Adrenal gland (tissue), 12 donors: ENCODE measurements around the gene CFAP73. TPM values are rescaled to one million over a fixed set of nuclear protein-coding genes. Genes with fewer than 3 reads are reported as not detected.

Experiments
- DNase-seq, 7 donors: peaks; one replicate each; pipeline ENCODE4 v3.0.0-alpha.2; 2019 to 2020
- H3K27ac ChIP-seq, 5 donors: fragments of 200-600 bp; sonication (generic) in 4 of 5; 1 replicate in 3 of 5; 2 replicates in 2 of 5; pipeline versions ENCODE4 v1.5.1 to v1.8.0; 2016 to 2020; ENCODE audit warnings: mild to moderate bottlenecking in 1 of 5
- H3K27me3 ChIP-seq: fragments of 200-600 bp; 2 replicates; pipeline ENCODE4 v1.8.0; 2021
- H3K36me3 ChIP-seq, 2 donors: fragments of 200-600 bp; replicated peaks in 1 of 2; 1 replicate in 1 of 2; 2 replicates in 1 of 2; pipeline versions ENCODE4 v1.5.1 to v1.8.0; 2018 to 2022
- H3K4me1 ChIP-seq, 2 donors: fragments of 200-600 bp; replicated peaks in 1 of 2; 1 replicate in 1 of 2; 2 replicates in 1 of 2; pipeline versions ENCODE4 v1.5.1 to v1.8.0; 2018 to 2021
- H3K4me3 ChIP-seq, 4 donors: fragments of 200-600 bp; sonication (generic) in 3 of 4; one replicate each; pipeline ENCODE4 v1.5.1; 2016 to 2018
- H3K9me3 ChIP-seq, 3 donors: fragments of 200-600 bp; sonication (generic) in 1 of 3; replicated peaks in 1 of 3; 1 replicate in 2 of 3; 2 replicates in 1 of 3; pipeline versions ENCODE4 v1.5.1 to v1.8.0; 2016 to 2021
- CTCF ChIP-seq, 6 experiments: fragments of 450-650 bp in 4 of 6; fragments of 200-600 bp in 2 of 6; sonication (generic) in 1 of 6; IDR thresholded peaks; 1 replicate in 5 of 6; 2 replicates in 1 of 6; pipeline versions ENCODE4 v1.5.1 to v1.8.0; 2016 to 2021; ENCODE audit warnings: antibody characterized with exemption in 6 of 6, mild to moderate bottlenecking in 2 of 6, moderate library complexity in 1 of 6
- POLR2A ChIP-seq, 2 donors: fragments of 450-650 bp; IDR thresholded peaks; one replicate each; pipeline ENCODE4 v1.6.1; 2017; ENCODE audit warnings: antibody characterized with exemption in 2 of 2, mild to moderate bottlenecking in 2 of 2, moderate library complexity in 1 of 2
- WGBS, 4 donors: extraction: QIAGEN DNeasy Blood & Tissue Kit in 2 of 4; methylation state at CpG; one replicate each; pipeline versions ENCODE4 v1.1.5 to v1.1.7; 2013 to 2017; 5-methylcytosine and 5-hydroxymethylcytosine counted together
- intact Hi-C, 2 donors: fragments of 100-400 bp; cut with DNase I; formaldehyde crosslinking; loops; one replicate each; pipeline versions ENCODE4 v1.14.1 to v1.15.0; 2022 to 2023
- polyA plus RNA-seq, 3 donors: library from polyadenylated mRNA; stranded (reverse); fragments of 200-250 nt in 2 of 3; fragments of 350-450 nt in 1 of 3; fragmentation: Illumina TruSeq in 1 of 3; extraction: RNeasy Lipid Tissue Mini Kit (QIAGEN cat#74804) in 1 of 3; gene quantifications; one replicate each; pipeline ENCODE4 v1.2.3, GENCODE V29; 2013 to 2014
- total RNA-seq, 9 donors: library from RNA; depleted of rRNA in 4 of 9; stranded (reverse); fragments of >200 nt in 4 of 9; fragments of 120-200 nt in 1 of 9; fragmentation: NEBNext Ultra II Directional in 1 of 9; extraction: Animal tissue kit (Norgen Biotek cat#: 25700) in 1 of 9; gene quantifications; one replicate each; pipeline versions ENCODE4 v1.1.0 to v1.2.4, GENCODE V29; 2013 to 2023
- donor health status: healthy with polysubstance abuse.
- donor health status: Bipolar disorder and iron deficiency.
- donor health status: DM: yes; HTN: yes; CAD: no.
- donor health status: DM: no; HTN: no; CAD: no.
- donor health status: DM: no; HTN: no; CAD: no.
- donor health status: DM: yes; HTN: yes; CAD: no.

Gene CFAP73
- total and polyA plus RNA-seq, 12 donors = 0.14 to 0.57 (median 0.24) TPM; not detected in 7

- no peaks in the 10 kb centered on the region for H3K9me3 ChIP-seq
- peaks cover 16 to 35% of the 10 kb centered on the region in 2 donors for H3K4me1 ChIP-seq
- intact Hi-C loops = loop anchor here in 1 of 2 donors (10.0 kb wide), 1 partner anchor 239 kb away; the partner anchor contains the start of gene SDSL
- TF ChIP-seq POLR2A (IDR thresholded peaks at IDR 0.05) = peak; percentile 51 to 63
- peak in 1 of 6 experiments; percentile 12 for TF ChIP-seq CTCF (IDR thresholded peaks at IDR 0.05)
- 0 to 1% (median 0%) methylated on average over 12 to 89 of the region's 89 CpGs for WGBS, 4 donors
- peaks cover 0 to 14% of the 10 kb centered on the region in 2 donors for H3K36me3 ChIP-seq
- H3K4me3 ChIP-seq = peak within 1 kb of the TSS; percentile 30 to 95 (median 64)
- no peaks in the 10 kb centered on the region for H3K27me3 ChIP-seq
- peak within 1 kb of the TSS; percentile 69 to 98 (median 90) for H3K27ac ChIP-seq
- DNase-seq = peak; percentile 77 to 88 (median 85)
These were observed 35.9 kb downstream of the CFAP73 start, which contains the start of the genes DDX54 and RITA1 for GRCh38 chr12:113185180-113186032. Gene DDX54, minus strand, starts transcription at chr12:113185478. Its CDS starts 27 bp downstream, at chr12:113185451. Gene RITA1, plus strand, starts transcription at chr12:113185721. Its CDS starts 1,026 bp downstream, at chr12:113186747.

- H3K27ac ChIP-seq = peak overlapping the region in 4 of 5 donors; percentile 88 to 98 (median 94)
- intact Hi-C loops = loop anchor here in 1 of 2 donors (10.0 kb wide), 1 partner anchor 239 kb away; the partner anchor contains the start of gene SDSL
- no peaks in the 10 kb centered on the region for H3K27me3 ChIP-seq
- DNase-seq = peak in 3 of 7 donors; percentile 44 to 70 (median 64)
- peaks cover 0 to 8% of the 10 kb centered on the region in 2 donors for H3K36me3 ChIP-seq
- H3K4me1 ChIP-seq = peaks cover 16 to 35% of the 10 kb centered on the region in 2 donors
- H3K9me3 ChIP-seq = no peaks in the 10 kb centered on the region
- peak overlapping the region; percentile 30 to 95 (median 64) for H3K4me3 ChIP-seq
- TF ChIP-seq POLR2A (IDR thresholded peaks at IDR 0.05) = no peak
- no peak for TF ChIP-seq CTCF (IDR thresholded peaks at IDR 0.05)
- WGBS, 4 donors = 5 to 10% (median 7%) methylated on average over 9 to 11 of the region's 11 CpGs
These were observed 36.5 kb downstream of the CFAP73 start for GRCh38 chr12:113186033-113186365.

- Histone ChIP-seq H3K27ac (peak overlapping the region in 4 of 5 donors; percentile 26 to 98 (median 94)), H3K4me3 (peak overlapping the region in 1 of 4 donors; percentile 68), H3K4me1 (peaks cover 16 to 35% of the 10 kb centered on the region in 2 donors), H3K27me3 (no peaks in the 10 kb centered on the region), H3K9me3 (no peaks in the 10 kb centered on the region), H3K36me3 (peaks cover 0 to 14% of the 10 kb centered on the region in 2 donors)
- intact Hi-C loops = loop anchor here in 1 of 2 donors (10.0 kb wide), 1 partner anchor 238 kb away; the partner anchor contains the start of gene SDSL
- DNase-seq = peak in 5 of 7 donors; percentile 48 to 59 (median 52)
- TF ChIP-seq CTCF (IDR thresholded peaks at IDR 0.05) (no peak), POLR2A (IDR thresholded peaks at IDR 0.05) (no peak)
- 47 to 100% (median 57%) methylated on average over 1 to 16 of the region's 16 CpGs for WGBS, 4 donors
These were observed 37.3 kb downstream of the CFAP73 start for GRCh38 chr12:113186666-113187325.

DNA sequence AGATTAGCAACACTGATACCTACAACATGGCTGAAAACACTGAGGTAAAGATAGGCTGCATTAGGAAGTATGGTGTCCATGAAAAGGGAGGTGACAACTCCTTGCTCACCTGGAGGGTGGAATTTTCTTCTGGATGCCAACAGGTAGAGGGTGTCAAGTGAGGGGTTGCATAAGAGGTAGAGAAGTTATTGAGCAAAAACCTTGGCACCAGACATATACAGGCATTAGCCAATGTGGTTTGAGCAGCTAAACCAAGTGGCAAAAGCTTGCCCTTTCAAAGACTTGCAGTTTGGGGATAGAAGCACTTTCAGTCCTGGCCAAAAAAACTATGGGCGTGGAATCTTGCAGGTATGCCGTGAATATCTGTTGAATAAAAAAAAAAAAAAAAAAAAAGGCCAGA is 39.8 kb downstream of the CFAP73 start:
- Histone ChIP-seq H3K9me3 (no peaks in the 10 kb centered on the region), H3K27me3 (no peaks in the 10 kb centered on the region), H3K36me3 (peaks cover 0 to 20% of the 10 kb centered on the region in 2 donors), H3K4me1 (peaks cover 15 to 38% of the 10 kb centered on the region in 2 donors), H3K27ac (no peak overlapping the region), H3K4me3 (no peak overlapping the region)
- no peak for TF ChIP-seq CTCF (IDR thresholded peaks at IDR 0.05)
- TF ChIP-seq POLR2A (IDR thresholded peaks at IDR 0.05) = no peak
- DNase-seq = no peak
- WGBS, 4 donors = 72 to 88% (median 84%) methylated on average over 2 of the region's 2 CpGs
- intact Hi-C loops = loop anchor here in 1 of 2 donors (10.0 kb wide), 1 partner anchor 235 kb away; the partner anchor contains the start of gene SDSL
